ENCODE results near the gene PSTK.

Gene PSTK

DNA sequence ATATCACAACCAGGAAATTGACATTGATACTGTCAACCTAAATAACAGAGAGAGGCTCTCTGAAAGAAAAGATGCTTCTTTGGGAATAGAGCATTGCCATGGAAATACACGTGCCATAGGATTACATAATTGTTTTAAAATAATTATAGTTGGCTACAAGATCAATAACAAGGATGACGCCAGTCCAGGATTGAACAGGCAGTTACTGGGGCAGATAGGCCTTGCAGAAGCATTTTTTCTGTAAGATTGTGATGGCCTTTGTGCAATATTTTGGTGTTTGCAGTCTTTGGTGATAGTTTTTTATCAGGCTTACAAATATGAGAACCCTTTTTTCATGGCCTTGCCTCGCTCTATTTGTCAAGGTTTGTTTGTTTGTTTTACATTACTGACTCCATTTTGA lies 39.1 kb downstream of the PSTK start:
- H3K9me3 ChIP-seq (ENCODE audit: control insufficient read depth, insufficient read depth, low read length) = no peaks in the 10 kb centered on the region
- no peaks in the 10 kb centered on the region for H3K36me3 ChIP-seq (ENCODE audit: control insufficient read depth, insufficient read depth, low read length)
- H3K27me3 ChIP-seq (ENCODE audit: control insufficient read depth, insufficient read depth, low read length) = no peaks in the 10 kb centered on the region
- no peak overlapping the region for H3K27ac ChIP-seq (ENCODE audit: low read length)
- no peak overlapping the region for H3K4me3 ChIP-seq (ENCODE audit: low read length)
- H3K4me1 ChIP-seq (ENCODE audit: control insufficient read depth, insufficient read depth, low read length) = peaks cover 5% of the 10 kb centered on the region; the same call in 1 of the 2 replicates
- no peak for DNase-seq (ENCODE audit: low read depth, low spot score)
- WGBS (ENCODE audit: insufficient coverage, insufficient read length) = no CpG with 5 or more reads among the region's 3 CpGs

DNA sequence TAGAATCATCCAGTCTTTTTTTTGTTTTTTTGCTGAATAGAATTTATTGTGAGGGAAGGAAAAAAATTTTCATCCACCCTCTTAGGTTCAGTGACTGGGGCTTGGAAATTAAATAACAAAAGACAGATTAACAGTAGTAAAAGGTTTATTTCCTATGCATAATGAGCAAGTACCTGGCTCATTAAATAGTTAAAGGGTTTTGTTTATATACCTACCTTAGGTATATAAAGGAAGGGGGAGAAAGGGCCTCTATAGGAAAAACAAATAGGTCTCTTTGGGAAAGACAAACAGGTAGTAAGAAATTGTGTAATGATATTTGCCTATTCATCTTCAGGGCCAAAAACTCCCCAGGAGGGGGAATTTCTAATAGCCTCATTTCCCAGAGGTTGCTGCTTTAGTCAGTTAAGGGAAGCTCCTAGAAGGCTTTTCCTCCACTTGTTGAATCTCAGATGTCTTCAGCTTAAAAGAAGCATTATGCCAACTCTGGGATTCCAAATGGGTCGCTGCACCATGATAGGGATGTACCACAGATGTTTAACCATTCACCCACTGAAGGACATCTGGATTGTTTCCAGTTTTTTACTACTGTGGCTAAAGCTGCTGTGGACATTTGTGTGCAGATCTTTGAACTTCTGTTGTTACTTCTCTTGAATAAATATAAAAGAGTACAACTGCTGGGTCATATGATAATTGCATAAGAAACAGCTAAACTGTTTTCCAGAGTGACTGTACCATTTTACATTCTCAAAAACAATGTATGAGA lies 39.9 kb downstream of the PSTK start:
- H3K4me1 ChIP-seq (ENCODE audit: control insufficient read depth, insufficient read depth, low read length) = peaks cover 5% of the 10 kb centered on the region; the same call in 1 of the 2 replicates
- WGBS (ENCODE audit: insufficient coverage, insufficient read length) = no CpG with 5 or more reads among the region's 1 CpG
- no peaks in the 10 kb centered on the region for H3K36me3 ChIP-seq (ENCODE audit: control insufficient read depth, insufficient read depth, low read length)
- no peaks in the 10 kb centered on the region for H3K9me3 ChIP-seq (ENCODE audit: control insufficient read depth, insufficient read depth, low read length)
- no peak overlapping the region for H3K4me3 ChIP-seq (ENCODE audit: low read length)
- DNase-seq (ENCODE audit: low read depth, low spot score) = no peak
- H3K27me3 ChIP-seq (ENCODE audit: control insufficient read depth, insufficient read depth, low read length) = no peaks in the 10 kb centered on the region
- H3K27ac ChIP-seq (ENCODE audit: low read length) = no peak overlapping the region

DNA sequence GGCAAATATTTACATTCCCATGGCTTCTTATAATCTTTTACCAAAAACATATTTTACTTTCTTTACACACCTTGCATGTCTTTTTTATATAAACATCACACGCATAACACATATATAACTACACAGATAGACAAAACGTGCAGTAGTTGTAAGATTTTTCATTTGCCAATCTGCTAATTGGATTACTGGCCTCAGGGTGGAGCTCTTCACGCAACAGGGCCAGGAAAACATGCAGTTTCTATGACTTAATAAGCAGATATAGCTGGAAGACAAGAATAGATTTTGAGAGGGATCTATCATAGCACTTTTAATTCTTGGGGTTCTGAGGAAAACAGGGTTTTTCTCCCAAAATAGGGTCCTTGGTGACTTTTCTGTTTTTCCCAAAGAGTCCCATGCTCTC lies 41.3 kb downstream of the PSTK start:
- 100% methylated on average over 2 of the region's 3 CpGs for WGBS (ENCODE audit: insufficient coverage, insufficient read length)

DNA sequence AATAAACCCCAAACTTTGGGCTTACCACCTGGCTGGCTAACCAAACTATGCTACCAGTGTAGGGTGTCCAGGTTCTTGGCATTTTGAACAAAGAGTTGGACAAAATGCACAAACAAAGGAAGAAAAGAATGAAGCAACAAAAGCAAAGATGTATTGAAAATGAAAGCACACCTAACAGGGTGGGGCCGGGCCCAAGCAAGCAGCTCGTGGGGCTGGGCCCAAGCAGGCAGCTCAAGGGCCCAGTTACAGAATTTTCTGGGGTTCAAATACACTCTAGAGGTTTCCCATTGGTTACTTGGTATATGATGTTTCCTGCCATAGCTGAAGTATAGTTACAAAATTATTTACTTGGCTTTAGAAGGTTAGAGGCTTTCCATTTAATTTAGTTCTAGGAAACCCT lies 44.3 kb downstream of the PSTK start:
- H3K9me3 ChIP-seq (ENCODE audit: control insufficient read depth, insufficient read depth, low read length) = no peaks in the 10 kb centered on the region
- peaks cover 1% of the 10 kb centered on the region; the same call in 1 of the 2 replicates for H3K4me1 ChIP-seq (ENCODE audit: control insufficient read depth, insufficient read depth, low read length)
- H3K36me3 ChIP-seq (ENCODE audit: control insufficient read depth, insufficient read depth, low read length) = no peaks in the 10 kb centered on the region
- no peaks in the 10 kb centered on the region for H3K27me3 ChIP-seq (ENCODE audit: control insufficient read depth, insufficient read depth, low read length)
- WGBS (ENCODE audit: insufficient coverage, insufficient read length) = no CpG with 5 or more reads among the region's 2 CpGs
- no peak overlapping the region for H3K27ac ChIP-seq (ENCODE audit: low read length)
- DNase-seq (ENCODE audit: low read depth, low spot score) = no peak
- no peak overlapping the region for H3K4me3 ChIP-seq (ENCODE audit: low read length)

More for the DNA sequence above, 41.3 kb downstream of the PSTK start:
- no peak for DNase-seq (ENCODE audit: low read depth, low spot score)
- Histone ChIP-seq H3K36me3 (ENCODE audit: control insufficient read depth, insufficient read depth, low read length) (no peaks in the 10 kb centered on the region), H3K4me1 (ENCODE audit: control insufficient read depth, insufficient read depth, low read length) (peaks cover 4% of the 10 kb centered on the region; the same call in 1 of the 2 replicates), H3K27me3 (ENCODE audit: control insufficient read depth, insufficient read depth, low read length) (no peaks in the 10 kb centered on the region), H3K9me3 (ENCODE audit: control insufficient read depth, insufficient read depth, low read length) (no peaks in the 10 kb centered on the region), H3K4me3 (ENCODE audit: low read length) (no peak overlapping the region), H3K27ac (ENCODE audit: low read length) (no peak overlapping the region)

DNA sequence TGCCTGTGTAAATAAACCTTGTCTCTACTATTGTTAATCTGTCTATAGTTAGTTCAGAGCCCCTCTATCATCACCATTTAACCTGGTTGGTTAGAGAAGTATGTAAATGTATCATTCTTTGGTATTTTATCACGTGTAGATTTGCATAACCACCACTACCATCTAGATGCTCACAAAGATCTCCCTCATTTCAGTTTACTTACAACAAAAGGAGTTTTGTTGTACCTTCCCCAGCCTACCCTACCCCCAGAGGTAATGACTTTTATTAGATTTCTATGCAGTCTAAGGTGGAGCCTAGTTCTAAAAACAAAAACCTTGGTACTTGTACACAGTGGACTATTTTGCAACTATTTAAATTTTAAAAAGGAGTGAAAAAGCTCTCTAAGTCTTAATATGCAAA lies 46.1 kb downstream of the PSTK start:
- no CpG with 5 or more reads among the region's 1 CpG for WGBS (ENCODE audit: insufficient coverage, insufficient read length)
- H3K4me3 ChIP-seq (ENCODE audit: low read length) = no peak overlapping the region
- H3K4me1 ChIP-seq (ENCODE audit: control insufficient read depth, insufficient read depth, low read length) = no peaks in the 10 kb centered on the region

DNA sequence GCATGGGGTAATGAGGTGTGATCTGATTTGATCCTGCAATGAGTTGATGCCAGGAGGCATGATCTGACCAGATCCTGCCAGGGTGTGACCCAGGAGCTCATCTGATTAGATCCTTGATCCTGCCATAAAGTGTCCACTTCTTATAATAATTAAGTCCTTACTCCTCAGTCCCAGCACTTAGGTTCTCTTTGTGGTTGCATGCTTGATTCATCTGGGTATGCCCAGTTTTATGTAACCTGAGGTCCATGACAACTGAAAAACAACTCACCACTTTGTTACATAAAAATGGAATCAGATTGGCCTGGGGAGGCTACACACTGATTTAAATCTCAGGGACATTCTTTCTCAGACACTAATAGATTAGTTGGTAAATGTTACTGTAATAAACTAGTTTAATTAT lies 47.7 kb downstream of the PSTK start:
- no peak overlapping the region for H3K4me3 ChIP-seq (ENCODE audit: low read length)
- H3K27ac ChIP-seq (ENCODE audit: low read length) = no peak overlapping the region
- H3K27me3 ChIP-seq (ENCODE audit: control insufficient read depth, insufficient read depth, low read length) = no peaks in the 10 kb centered on the region
- no peaks in the 10 kb centered on the region for H3K36me3 ChIP-seq (ENCODE audit: control insufficient read depth, insufficient read depth, low read length)
- H3K9me3 ChIP-seq (ENCODE audit: control insufficient read depth, insufficient read depth, low read length) = no peaks in the 10 kb centered on the region
- H3K4me1 ChIP-seq (ENCODE audit: control insufficient read depth, insufficient read depth, low read length) = no peaks in the 10 kb centered on the region
- no peak for DNase-seq (ENCODE audit: low read depth, low spot score)

More for the DNA sequence above, 46.1 kb downstream of the PSTK start:
- Histone ChIP-seq H3K27ac (ENCODE audit: low read length) (no peak overlapping the region), H3K9me3 (ENCODE audit: control insufficient read depth, insufficient read depth, low read length) (no peaks in the 10 kb centered on the region), H3K27me3 (ENCODE audit: control insufficient read depth, insufficient read depth, low read length) (no peaks in the 10 kb centered on the region), H3K36me3 (ENCODE audit: control insufficient read depth, insufficient read depth, low read length) (no peaks in the 10 kb centered on the region)
- no peak for DNase-seq (ENCODE audit: low read depth, low spot score)

DNA sequence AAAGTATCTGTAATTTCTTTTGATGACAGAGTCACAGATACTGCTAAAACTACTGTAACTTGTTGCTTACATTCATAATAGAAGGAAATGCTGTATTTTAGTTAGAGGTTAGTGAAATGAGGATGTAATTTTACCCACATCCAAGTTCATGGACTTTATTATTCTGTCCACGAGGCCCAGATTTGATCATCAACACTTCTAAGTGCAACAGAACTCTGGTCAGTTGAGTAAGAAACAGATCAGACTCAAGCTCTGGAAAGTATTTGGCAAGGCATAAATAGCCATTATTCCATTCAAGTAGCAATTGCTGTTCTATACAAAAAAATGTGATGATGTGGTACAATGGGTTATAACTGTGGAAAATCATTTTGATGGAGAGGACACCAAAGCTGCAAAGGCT lies 50.9 kb downstream of the PSTK start:
- H3K36me3 ChIP-seq (ENCODE audit: control insufficient read depth, insufficient read depth, low read length) = no peaks in the 10 kb centered on the region
- WGBS (ENCODE audit: insufficient coverage, insufficient read length) = no CpG with 5 or more reads among the region's 1 CpG
- no peaks in the 10 kb centered on the region for H3K9me3 ChIP-seq (ENCODE audit: control insufficient read depth, insufficient read depth, low read length)
- H3K4me1 ChIP-seq (ENCODE audit: control insufficient read depth, insufficient read depth, low read length) = no peaks in the 10 kb centered on the region
- H3K27ac ChIP-seq (ENCODE audit: low read length) = no peak overlapping the region
- H3K4me3 ChIP-seq (ENCODE audit: low read length) = no peak overlapping the region
- no peak for DNase-seq (ENCODE audit: low read depth, low spot score)
- no peaks in the 10 kb centered on the region for H3K27me3 ChIP-seq (ENCODE audit: control insufficient read depth, insufficient read depth, low read length)

DNA sequence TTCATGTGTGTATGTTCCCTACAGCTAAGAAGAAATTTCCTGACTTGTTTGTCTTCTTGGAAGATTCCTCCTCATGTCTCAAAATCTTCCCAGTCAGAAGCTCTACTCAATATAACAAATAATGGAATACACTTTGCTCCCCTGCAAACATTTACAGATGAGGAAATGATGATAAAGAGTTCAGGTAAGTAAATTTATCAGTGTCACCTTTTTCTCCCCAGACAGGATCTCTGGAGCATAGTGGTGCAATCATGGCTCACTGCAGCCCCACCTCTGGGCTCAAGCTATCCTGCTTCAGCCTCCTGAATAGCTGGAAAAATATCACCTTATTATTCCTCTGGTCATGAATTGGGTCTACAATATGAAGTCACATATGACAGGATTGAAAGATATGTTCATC lies 54.1 kb downstream of the PSTK start:
- no peaks in the 10 kb centered on the region for H3K4me1 ChIP-seq (ENCODE audit: control insufficient read depth, insufficient read depth, low read length)
- H3K9me3 ChIP-seq (ENCODE audit: control insufficient read depth, insufficient read depth, low read length) = no peaks in the 10 kb centered on the region
- no peak for DNase-seq (ENCODE audit: low read depth, low spot score)
- no peaks in the 10 kb centered on the region for H3K36me3 ChIP-seq (ENCODE audit: control insufficient read depth, insufficient read depth, low read length)
- H3K4me3 ChIP-seq (ENCODE audit: low read length) = no peak overlapping the region
- no peak overlapping the region for H3K27ac ChIP-seq (ENCODE audit: low read length)
- no peaks in the 10 kb centered on the region for H3K27me3 ChIP-seq (ENCODE audit: control insufficient read depth, insufficient read depth, low read length)

DNA sequence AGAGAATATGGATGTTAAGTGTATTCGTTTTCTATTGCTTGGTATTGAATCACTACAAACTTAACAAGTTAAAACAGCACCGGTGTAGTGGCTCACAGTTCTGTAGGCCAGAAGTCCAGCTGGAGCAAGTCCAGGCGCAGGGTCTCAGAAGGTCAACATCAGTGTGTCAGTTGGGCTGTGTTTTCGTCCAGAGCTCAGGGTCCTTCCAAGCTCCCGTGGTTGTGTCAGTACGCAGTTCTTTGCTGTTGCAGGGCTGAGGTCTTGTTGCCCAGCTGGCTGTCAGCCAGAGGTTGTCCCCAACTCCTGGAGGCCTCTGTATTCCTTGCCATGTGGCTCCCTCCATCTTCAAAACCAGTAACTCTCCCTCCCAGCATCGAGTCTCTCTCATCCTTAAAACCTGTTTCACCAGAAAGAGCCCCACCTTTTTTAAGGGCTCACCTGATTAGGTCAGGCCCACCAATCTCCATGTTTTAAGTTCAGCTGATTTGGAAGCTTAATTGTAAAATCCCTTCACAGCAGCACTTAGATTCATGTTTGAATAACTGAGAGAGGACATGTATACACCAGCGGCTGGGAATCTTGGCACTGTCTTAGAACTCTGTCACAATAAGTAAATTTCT lies 55.4 kb downstream of the PSTK start:
- Histone ChIP-seq H3K36me3 (ENCODE audit: control insufficient read depth, insufficient read depth, low read length) (no peaks in the 10 kb centered on the region), H3K9me3 (ENCODE audit: control insufficient read depth, insufficient read depth, low read length) (no peaks in the 10 kb centered on the region), H3K27me3 (ENCODE audit: control insufficient read depth, insufficient read depth, low read length) (no peaks in the 10 kb centered on the region), H3K4me1 (ENCODE audit: control insufficient read depth, insufficient read depth, low read length) (no peaks in the 10 kb centered on the region), H3K27ac (ENCODE audit: low read length) (no peak overlapping the region), H3K4me3 (ENCODE audit: low read length) (no peak overlapping the region)
- no peak for DNase-seq (ENCODE audit: low read depth, low spot score)
- no CpG with 5 or more reads among the region's 8 CpGs for WGBS (ENCODE audit: insufficient coverage, insufficient read length)

DNA sequence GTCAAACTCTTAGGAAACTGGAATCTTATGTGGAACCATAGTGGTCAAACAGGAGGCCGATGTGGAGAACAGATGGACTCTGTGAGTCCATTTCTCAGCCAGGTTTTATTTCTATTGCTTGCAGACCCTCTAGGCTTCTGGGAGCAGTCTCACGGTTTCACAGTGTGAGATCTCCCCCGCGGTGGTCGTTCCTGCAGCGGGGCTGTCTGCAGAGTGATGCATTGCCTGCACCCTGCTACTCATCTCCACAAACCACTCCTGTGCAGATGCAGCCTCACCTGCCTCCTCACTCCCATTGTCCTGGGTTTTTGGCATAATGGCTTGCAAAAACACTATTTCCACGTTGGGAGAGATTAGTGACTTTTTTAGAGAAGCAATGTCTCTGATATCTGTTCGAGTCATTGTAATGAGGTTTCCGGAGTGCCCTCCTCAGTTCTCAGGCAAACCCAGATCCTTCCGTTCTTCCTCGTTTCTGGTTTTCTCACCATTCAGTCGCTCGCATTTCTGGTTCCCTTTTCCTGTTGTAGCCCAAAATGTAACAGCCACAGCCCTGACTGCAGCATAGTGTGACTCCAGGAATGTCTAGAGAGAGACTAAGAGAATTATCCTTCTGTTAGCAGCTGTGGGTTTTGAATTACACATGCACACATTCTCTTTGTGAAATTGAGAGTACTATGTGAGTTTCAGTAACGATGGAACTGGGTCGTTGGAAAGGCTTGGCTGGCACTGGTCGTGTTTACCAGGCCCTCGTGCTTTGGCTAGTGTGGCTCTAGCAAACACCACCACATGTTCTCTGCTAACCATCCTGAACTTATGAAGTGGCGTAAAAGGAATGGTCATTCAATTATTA lies 58.8 kb downstream of the PSTK start:
- H3K9me3 ChIP-seq (ENCODE audit: control insufficient read depth, insufficient read depth, low read length) = no peaks in the 10 kb centered on the region
- H3K4me3 ChIP-seq (ENCODE audit: low read length) = no peak overlapping the region
- H3K27ac ChIP-seq (ENCODE audit: low read length) = no peak overlapping the region
- WGBS (ENCODE audit: insufficient coverage, insufficient read length) = no CpG with 5 or more reads among the region's 18 CpGs
- no peaks in the 10 kb centered on the region for H3K36me3 ChIP-seq (ENCODE audit: control insufficient read depth, insufficient read depth, low read length)
- no peak for DNase-seq (ENCODE audit: low read depth, low spot score)
- no peaks in the 10 kb centered on the region for H3K4me1 ChIP-seq (ENCODE audit: control insufficient read depth, insufficient read depth, low read length)
- H3K27me3 ChIP-seq (ENCODE audit: control insufficient read depth, insufficient read depth, low read length) = no peaks in the 10 kb centered on the region

All from iPS DF 6.9 (cell line).